Uterus (tissue), 4 donors: ENCODE results near the gene SPDYC. TPM values are rescaled to one million over a fixed set of nuclear protein-coding genes. Genes with fewer than 3 reads are reported as not detected.

Source experiments
- DNase-seq, 2 donors: peaks; one replicate each; pipeline ENCODE4 v3.0.0-alpha.2; 2019 to 2020
- H3K27ac ChIP-seq, 2 donors: fragments of 200-600 bp; sonication (generic); 1 replicate in 1 of 2; 2 replicates in 1 of 2; pipeline ENCODE4 v1.5.1; 2016 to 2018
- H3K27me3 ChIP-seq, 2 donors: fragments of 200-600 bp; sonication (generic); one replicate each; pipeline ENCODE4 v1.5.1; 2018 to 2019; ENCODE audit warnings: control low read depth in 1 of 2
- H3K36me3 ChIP-seq, 2 donors: fragments of 200-600 bp; sonication (generic); one replicate each; pipeline ENCODE4 v1.5.1; 2019; ENCODE audit warnings: control low read depth in 1 of 2
- H3K4me1 ChIP-seq, 2 donors: fragments of 200-600 bp; sonication (generic); one replicate each; pipeline ENCODE4 v1.5.1; 2018 to 2019; ENCODE audit warnings: control low read depth in 1 of 2
- H3K4me3 ChIP-seq, 2 donors: fragments of 200-600 bp; sonication (generic); 1 replicate in 1 of 2; 2 replicates in 1 of 2; pipeline ENCODE4 v1.5.1; 2018 to 2019; ENCODE audit warnings: mild to moderate bottlenecking in 1 of 2
- H3K9me3 ChIP-seq, 2 donors: fragments of 200-600 bp; sonication (generic); one replicate each; pipeline ENCODE4 v1.5.1; 2019; ENCODE audit warnings: control low read depth in 1 of 2
- POLR2A ChIP-seq, 2 donors: fragments of 450-650 bp; IDR thresholded peaks; one replicate each; pipeline ENCODE4 v1.6.1; 2016; ENCODE audit warnings: antibody characterized with exemption in 2 of 2, mild to moderate bottlenecking in 1 of 2, moderate library complexity in 1 of 2
- intact Hi-C: fragments of 100-400 bp; cut with DNase I; formaldehyde crosslinking; loops from one replicate; pipeline ENCODE4 v1.15.1; 2023; ENCODE audit warnings: low total_unique reads
- total RNA-seq, 4 donors: library from RNA; depleted of rRNA in 3 of 4; stranded (reverse); fragments of >200 nt in 3 of 4; gene quantifications; one replicate each; pipeline versions ENCODE4 v1.1.0 to v1.2.4, GENCODE V29; 2014 to 2023
- TF ChIP-seq, protein P1 (sequence below), 4 experiments: fragments of 200-600 bp in 2 of 4; fragments of 450-650 bp in 2 of 4; sonication (generic) in 2 of 4; IDR thresholded peaks; one replicate each; pipeline ENCODE4 v1.5.1; 2016 to 2019; ENCODE audit warnings: antibody characterized with exemption in 4 of 4, mild to moderate bottlenecking in 2 of 4, moderate library complexity in 1 of 4
- donor health status: DM: yes; HTN: yes; CAD: no.

SPDYC gene
- total RNA-seq, 4 donors from 2014 or later: not detected

- no peak overlapping the region for H3K4me3 ChIP-seq
- no peak overlapping the region for H3K27ac ChIP-seq
- TF ChIP-seq POLR2A (IDR thresholded peaks at IDR 0.05): no peak
- TF ChIP-seq, protein P1, sequence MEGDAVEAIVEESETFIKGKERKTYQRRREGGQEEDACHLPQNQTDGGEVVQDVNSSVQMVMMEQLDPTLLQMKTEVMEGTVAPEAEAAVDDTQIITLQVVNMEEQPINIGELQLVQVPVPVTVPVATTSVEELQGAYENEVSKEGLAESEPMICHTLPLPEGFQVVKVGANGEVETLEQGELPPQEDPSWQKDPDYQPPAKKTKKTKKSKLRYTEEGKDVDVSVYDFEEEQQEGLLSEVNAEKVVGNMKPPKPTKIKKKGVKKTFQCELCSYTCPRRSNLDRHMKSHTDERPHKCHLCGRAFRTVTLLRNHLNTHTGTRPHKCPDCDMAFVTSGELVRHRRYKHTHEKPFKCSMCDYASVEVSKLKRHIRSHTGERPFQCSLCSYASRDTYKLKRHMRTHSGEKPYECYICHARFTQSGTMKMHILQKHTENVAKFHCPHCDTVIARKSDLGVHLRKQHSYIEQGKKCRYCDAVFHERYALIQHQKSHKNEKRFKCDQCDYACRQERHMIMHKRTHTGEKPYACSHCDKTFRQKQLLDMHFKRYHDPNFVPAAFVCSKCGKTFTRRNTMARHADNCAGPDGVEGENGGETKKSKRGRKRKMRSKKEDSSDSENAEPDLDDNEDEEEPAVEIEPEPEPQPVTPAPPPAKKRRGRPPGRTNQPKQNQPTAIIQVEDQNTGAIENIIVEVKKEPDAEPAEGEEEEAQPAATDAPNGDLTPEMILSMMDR (IDR thresholded peaks at IDR 0.05): no peak
- no peaks in the 10 kb centered on the region for H3K4me1 ChIP-seq
- no peaks in the 10 kb centered on the region for H3K36me3 ChIP-seq
- intact Hi-C loops: no loop called here
- no peaks in the 10 kb centered on the region for H3K27me3 ChIP-seq
- no peaks in the 10 kb centered on the region for H3K9me3 ChIP-seq
- no peak for DNase-seq
Observed at GRCh38 chr11:65152122-65152521, 17.9 kb upstream of the SPDYC start.

- H3K27me3 ChIP-seq: no peaks in the 10 kb centered on the region
- intact Hi-C loops: no loop called here
Observed at GRCh38 chr11:65156256-65156655, 13.8 kb upstream of the SPDYC start.

DNA sequence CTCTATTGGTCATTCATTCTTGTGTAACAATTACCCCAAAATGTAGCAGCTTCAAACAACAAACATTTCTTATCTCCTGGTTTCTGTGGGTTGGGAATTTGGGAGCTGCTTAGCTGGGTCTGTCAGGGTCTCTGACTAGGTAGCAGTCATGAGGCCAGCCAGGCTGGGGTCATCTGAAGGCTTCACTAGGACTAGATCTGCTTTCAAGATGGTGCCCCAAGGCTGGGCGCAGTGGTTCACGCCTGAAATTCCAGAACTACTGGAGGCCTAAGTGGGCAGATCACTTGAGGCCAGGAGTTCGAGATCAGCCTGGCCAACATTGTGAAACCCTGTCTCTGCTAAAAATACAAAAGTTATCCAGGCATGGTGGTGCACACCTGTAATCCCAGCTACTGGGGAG is 13.1 kb upstream of the SPDYC start:
- Histone ChIP-seq H3K27me3 (no peaks in the 10 kb centered on the region), H3K9me3 (no peaks in the 10 kb centered on the region), H3K36me3 (no peaks in the 10 kb centered on the region), H3K4me3 (no peak overlapping the region), H3K4me1 (no peaks in the 10 kb centered on the region), H3K27ac (no peak overlapping the region)
- TF ChIP-seq, protein P1 (IDR thresholded peaks at IDR 0.05): no peak
- no peak for TF ChIP-seq POLR2A (IDR thresholded peaks at IDR 0.05)
- intact Hi-C loops: no loop called here
- no peak for DNase-seq

More at GRCh38 chr11:65156256-65156655, 13.8 kb upstream of the SPDYC start:
- Histone ChIP-seq H3K4me3 (no peak overlapping the region), H3K4me1 (no peaks in the 10 kb centered on the region), H3K36me3 (no peaks in the 10 kb centered on the region), H3K9me3 (no peaks in the 10 kb centered on the region), H3K27ac (no peak overlapping the region)
- no peak for DNase-seq
- no peak for TF ChIP-seq POLR2A (IDR thresholded peaks at IDR 0.05)
- TF ChIP-seq, protein P1 (IDR thresholded peaks at IDR 0.05): no peak

GRCh38 chr11:65157336-65157735 is 12.7 kb upstream of the SPDYC start:
- no peak for DNase-seq
- H3K9me3 ChIP-seq: no peaks in the 10 kb centered on the region
- H3K4me1 ChIP-seq: no peaks in the 10 kb centered on the region
- no peaks in the 10 kb centered on the region for H3K36me3 ChIP-seq
- no peaks in the 10 kb centered on the region for H3K27me3 ChIP-seq
- no peak for TF ChIP-seq POLR2A (IDR thresholded peaks at IDR 0.05)
- TF ChIP-seq, protein P1 (IDR thresholded peaks at IDR 0.05): no peak
- H3K4me3 ChIP-seq: no peak overlapping the region
- no peak overlapping the region for H3K27ac ChIP-seq
- intact Hi-C loops: no loop called here

DNA sequence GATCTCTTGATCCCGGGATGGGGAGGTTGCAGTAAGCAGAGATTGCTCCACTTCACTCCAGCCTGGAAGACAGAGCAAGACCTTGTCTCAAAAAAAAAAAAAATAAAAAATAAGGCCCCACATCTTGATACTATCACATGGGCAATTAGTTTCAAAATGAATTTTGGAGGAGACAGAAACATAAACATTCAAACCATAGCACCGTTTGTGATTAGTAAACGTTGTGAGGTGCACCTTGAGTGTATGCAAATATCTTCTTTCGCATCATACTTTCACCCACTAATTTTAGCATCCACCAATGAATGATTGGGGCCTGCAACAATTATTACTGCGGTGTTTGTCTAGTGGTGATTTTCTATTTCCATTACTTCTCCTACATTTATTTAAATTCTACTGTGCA is 11.0 kb upstream of the SPDYC start:
- Histone ChIP-seq H3K4me1 (no peaks in the 10 kb centered on the region), H3K4me3 (no peak overlapping the region), H3K27me3 (no peaks in the 10 kb centered on the region), H3K36me3 (no peaks in the 10 kb centered on the region), H3K9me3 (no peaks in the 10 kb centered on the region), H3K27ac (no peak overlapping the region)
- TF ChIP-seq POLR2A (IDR thresholded peaks at IDR 0.05): no peak
- TF ChIP-seq, protein P1 (IDR thresholded peaks at IDR 0.05): no peak
- DNase-seq: no peak
- intact Hi-C loops: no loop called here
